NCI-H1417 (cell line): Measurements from ENCODE around the gene SURF2.

ENCODE experiments used
- DNase-seq, 3 experiments: peaks; one replicate each; lab custom pipeline; 2025; lab: John Stamatoyannopoulos, UW

Gene SURF2

GRCh38 chr9:133397370-133397769 is 41.0 kb downstream of the SURF2 start:
- DNase-seq = no peak

DNA sequence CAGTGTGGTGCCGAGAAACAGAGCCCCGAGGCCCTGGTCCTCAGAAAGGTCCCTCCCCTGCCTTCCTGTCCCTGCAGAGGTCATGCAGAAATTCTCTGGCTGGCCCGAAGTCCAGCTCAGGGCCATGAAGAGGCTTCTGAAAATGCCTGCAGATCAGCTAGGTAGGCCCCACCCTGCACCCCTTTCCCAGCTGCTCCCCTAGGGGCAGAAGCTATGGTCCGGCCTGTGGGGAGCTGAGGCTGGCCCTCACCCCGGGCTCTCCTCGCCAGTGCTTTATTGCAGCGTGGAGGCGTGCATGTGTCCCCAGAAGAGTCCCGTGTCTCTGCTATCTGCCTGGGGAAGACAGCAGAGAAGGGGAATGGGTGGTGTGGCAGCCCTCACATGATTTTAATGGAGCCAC is 41.5 kb downstream of the SURF2 start:
- no peak for DNase-seq

DNA sequence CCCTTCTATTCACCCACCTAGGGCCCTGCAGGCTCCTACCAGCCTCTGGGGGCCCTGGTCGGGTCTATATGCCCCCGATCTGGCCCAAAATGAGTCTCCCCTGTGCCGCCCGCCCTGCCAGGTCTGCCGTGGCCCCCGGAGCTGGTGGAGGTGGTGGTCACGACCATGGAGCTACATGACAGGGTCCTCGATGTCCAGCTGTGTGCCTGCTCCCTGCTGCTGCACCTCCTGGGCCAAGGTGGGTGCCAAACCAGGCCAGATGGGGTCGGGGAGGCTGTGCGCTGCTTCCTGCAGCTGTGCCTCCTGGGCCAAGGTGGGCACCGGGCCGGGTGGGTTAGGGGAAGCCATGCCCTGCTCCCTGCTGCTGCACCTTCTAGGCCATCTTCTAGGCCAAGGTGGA is 43.9 kb downstream of the SURF2 start:
- no peak for DNase-seq

- no peak for DNase-seq
These were observed 45.2 kb downstream of the SURF2 start for GRCh38 chr9:133401588-133401987.

DNA sequence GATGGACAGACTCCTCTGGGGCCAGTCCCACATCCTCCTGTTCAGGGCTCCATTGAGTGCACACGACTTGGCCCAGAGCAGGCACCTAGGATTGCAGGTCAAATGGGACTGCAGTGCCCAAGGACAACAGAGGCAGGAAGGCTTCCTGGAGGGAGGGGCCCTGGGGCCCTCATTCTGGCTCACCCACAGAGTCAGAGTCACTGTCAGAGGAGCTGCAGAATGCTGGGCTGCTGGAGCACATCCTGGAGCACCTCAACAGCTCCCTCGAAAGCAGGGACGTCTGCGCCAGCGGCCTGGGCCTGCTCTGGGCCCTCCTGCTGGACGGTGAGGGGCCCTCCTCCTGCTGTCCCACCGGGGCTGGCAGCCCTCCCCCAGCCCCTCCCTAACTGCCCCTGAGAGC is 46.3 kb downstream of the SURF2 start:
- DNase-seq = no peak

GRCh38 chr9:133403766-133404453 is 47.6 kb downstream of the SURF2 start:
- peak; percentile 5 to 56 (median 21) for DNase-seq

- no peak for DNase-seq
These were observed 48.2 kb downstream of the SURF2 start for GRCh38 chr9:133404454-133405002.

GRCh38 chr9:133405508-133406438 is 49.4 kb downstream of the SURF2 start:
- no peak for DNase-seq

GRCh38 chr9:133406480-133407307 is 50.3 kb downstream of the SURF2 start:
- peak; percentile 27 to 71 (median 47) for DNase-seq

GRCh38 chr9:133408042-133408441 is 51.7 kb downstream of the SURF2 start:
- no peak for DNase-seq
